GM21576 (cell line): ENCODE results near the gene PTTG1IP.

Experiments used
- ATAC-seq: cut with Tn5 transposase; IDR thresholded peaks from one replicate; pipeline ENCODE4 v1.9.1; 2021; ENCODE audit warnings: mild to moderate bottlenecking, moderate library complexity; ENCODE audit not compliant: unreplicated experiment

PTTG1IP gene

GRCh38 chr21:44805859-44806258 lies 67.6 kb downstream of the PTTG1IP start:
- ATAC-seq = no peak

- ATAC-seq = no peak
Observed at GRCh38 chr21:44805226-44805625, 68.3 kb downstream of the PTTG1IP start.

- ATAC-seq = no peak
Observed at GRCh38 chr21:44804762-44805161, 68.7 kb downstream of the PTTG1IP start.

GRCh38 chr21:44803651-44804050 lies 69.8 kb downstream of the PTTG1IP start:
- no peak for ATAC-seq

GRCh38 chr21:44802396-44803153 lies 70.9 kb downstream of the PTTG1IP start:
- no peak for ATAC-seq

GRCh38 chr21:44801468-44802395 lies 71.8 kb downstream of the PTTG1IP start, which contains the start of gene UBE2G2:
Gene UBE2G2 (minus strand): TSS chr21:44801820. CDS start chr21:44801748, 72 bp downstream.
- peak; percentile 77 for ATAC-seq

- ATAC-seq = peak; percentile 38
Observed at GRCh38 chr21:44800971-44801467, 72.5 kb downstream of the PTTG1IP start.

- ATAC-seq = no peak
Observed at GRCh38 chr21:44800103-44800502, 73.4 kb downstream of the PTTG1IP start.

- ATAC-seq = no peak
Observed at GRCh38 chr21:44799646-44800045, 73.8 kb downstream of the PTTG1IP start.
